IMR-90 (cell line): ENCODE measurements around the gene ISOC1. TPM values are rescaled to one million over a fixed set of nuclear protein-coding genes. Genes with fewer than 3 reads are reported as not detected.

ENCODE experiments used
- ATAC-seq: fragments of 200-7000 bp; cut with Tn5 transposase; 2 replicates; pipeline ENCODE4 v1.9.1; 2020; ENCODE audit warnings: low read depth, mild to moderate bottlenecking, moderate library complexity
- BruUV-seq: library from RNA; stranded (reverse); fragments of 400-500 nt; replicated peaks from 2 replicates; lab custom pipeline; 2021; lab: Mats Ljungman, UMichigan
- CTCF ChIA-PET: fragments of 300-600 bp; formaldehyde crosslinking; extraction: SDS; loops from one replicate; lab custom pipeline; 2021; ENCODE audit warnings: antibody characterized with exemption; lab: Yijun Ruan, JAX
- POLR2A ChIA-PET: fragments of 300-600 bp; sonication (Branson Sonifier 250); formaldehyde crosslinking; loops from one replicate; lab custom pipeline; 2022; ENCODE audit warnings: antibody characterized with exemption; ENCODE audit not compliant: unreplicated experiment; lab: Charles Lee
- DNase-seq: peaks from one replicate; pipeline ENCODE4 v3.0.0; 2013
- H2AFZ ChIP-seq: replicated peaks from 2 replicates; pipeline ENCODE3; 2013; ENCODE audit warnings: low read length, mild to moderate bottlenecking; ENCODE audit not compliant: poor library complexity
- H2AK5ac ChIP-seq: 2 replicates; pipeline ENCODE4 v1.6.1; 2013; ENCODE audit warnings: low read depth, low read length, inconsistent platforms
- H2AK9ac ChIP-seq: replicated peaks from 2 replicates; pipeline ENCODE3; 2013; ENCODE audit warnings: mild to moderate bottlenecking, low read depth, low read length, moderate library complexity; ENCODE audit not compliant: poor library complexity
- H2BK120ac ChIP-seq: 2 replicates; pipeline ENCODE4 v1.6.1; 2013; ENCODE audit warnings: low read depth, low read length, inconsistent platforms
- H2BK15ac ChIP-seq: 3 replicates; pipeline ENCODE4 v1.6.1; 2013; ENCODE audit warnings: low read depth, low read length, inconsistent platforms
- H2BK20ac ChIP-seq: 2 replicates; pipeline ENCODE4 v1.6.1; 2013; ENCODE audit warnings: low read depth, mild to moderate bottlenecking, inconsistent platforms, low read length, moderate library complexity
- H2BK5ac ChIP-seq: 2 replicates; pipeline ENCODE4 v1.6.1; 2013; ENCODE audit warnings: mild to moderate bottlenecking, low read depth, low read length, inconsistent platforms; ENCODE audit not compliant: poor library complexity, severe bottlenecking
- H3K14ac ChIP-seq: replicated peaks from 2 replicates; pipeline ENCODE4 v1.6.1; 2013; ENCODE audit warnings: low read depth, low read length, inconsistent platforms
- H3K18ac ChIP-seq: 2 replicates; pipeline ENCODE4 v1.6.1; 2013; ENCODE audit warnings: low read depth, low read length, control low read depth
- H3K23ac ChIP-seq: 2 replicates; pipeline ENCODE4 v1.6.1; 2013; ENCODE audit warnings: low read depth, low read length, inconsistent platforms
- H3K27ac ChIP-seq: 2 replicates; pipeline ENCODE4 v1.5.1; 2013; ENCODE audit warnings: mild to moderate bottlenecking, control low read depth, low read length; ENCODE audit not compliant: insufficient read depth
- H3K27me3 ChIP-seq: 2 replicates; pipeline ENCODE4 v1.6.1; 2013; ENCODE audit warnings: low read length; ENCODE audit not compliant: control insufficient read depth, insufficient read depth
- H3K36me3 ChIP-seq: 2 replicates; pipeline ENCODE4 v1.6.1; 2013; ENCODE audit warnings: low read length, mixed read lengths; ENCODE audit not compliant: control insufficient read depth, insufficient read depth
- H3K4ac ChIP-seq: 2 replicates; pipeline ENCODE4 v1.6.1; 2013; ENCODE audit warnings: low read depth, low read length, inconsistent platforms
- H3K4me1 ChIP-seq: 2 replicates; pipeline ENCODE4 v1.6.1; 2013; ENCODE audit warnings: low read length, mixed read lengths; ENCODE audit not compliant: control insufficient read depth, insufficient read depth
- H3K4me2 ChIP-seq: 2 replicates; pipeline ENCODE4 v1.6.1; 2013; ENCODE audit warnings: low read depth, mild to moderate bottlenecking, control low read depth, low read length, moderate library complexity
- H3K4me3 ChIP-seq: 2 replicates; pipeline ENCODE4 v1.5.1; 2013; ENCODE audit warnings: low read depth, mild to moderate bottlenecking, control low read depth, low read length, moderate library complexity; ENCODE audit not compliant: insufficient read depth
- H3K56ac ChIP-seq: 2 replicates; pipeline ENCODE4 v1.6.1; 2013; ENCODE audit warnings: low read length, inconsistent platforms; ENCODE audit not compliant: insufficient read depth; ENCODE audit errors: extremely low read depth
- H3K79me1 ChIP-seq, 2 experiments: 2 replicates each; pipeline ENCODE4 v1.6.1; 2013; ENCODE audit warnings: low read length in 2 of 2, inconsistent platforms in 1 of 2, low read depth in 1 of 2
- H3K9ac ChIP-seq: 2 replicates; pipeline ENCODE4 v1.6.1; 2013; ENCODE audit warnings: low read depth, low read length, control low read depth
- H3K9me1 ChIP-seq: 2 replicates; pipeline ENCODE4 v1.6.1; 2013; ENCODE audit warnings: low read length, inconsistent platforms; ENCODE audit not compliant: insufficient read depth
- H3K9me3 ChIP-seq: 2 replicates; pipeline ENCODE4 v1.6.1; 2013; ENCODE audit warnings: low read length; ENCODE audit not compliant: control insufficient read depth, insufficient read depth
- H4K20me1 ChIP-seq: 2 replicates; pipeline ENCODE4 v1.6.1; 2013; ENCODE audit warnings: low read length, inconsistent platforms; ENCODE audit not compliant: insufficient read depth
- H4K5ac ChIP-seq: 2 replicates; pipeline ENCODE4 v1.6.1; 2013; ENCODE audit warnings: mild to moderate bottlenecking, low read depth, low read length, control low read depth
- H4K8ac ChIP-seq, 2 experiments: 2 replicates each; pipeline ENCODE4 v1.6.1; 2013; ENCODE audit warnings: low read depth in 2 of 2, low read length in 2 of 2, control low read depth in 1 of 2, inconsistent platforms in 1 of 2
- H4K91ac ChIP-seq: 2 replicates; pipeline ENCODE4 v1.6.1; 2013; ENCODE audit warnings: low read depth, low read length, inconsistent platforms; ENCODE audit not compliant: insufficient read depth
- BHLHE40 ChIP-seq: fragments of 150-350 bp; IDR thresholded peaks from 2 replicates; pipeline ENCODE4 v1.6.1; 2016; ENCODE audit warnings: mild to moderate bottlenecking, low read depth, low read length
- ELK1 ChIP-seq: fragments of 150-350 bp; IDR thresholded peaks from 2 replicates; pipeline ENCODE4 v1.6.1; 2016; ENCODE audit warnings: low read depth, mild to moderate bottlenecking, low read length, moderate library complexity, borderline replicate concordance
- MXI1 ChIP-seq: IDR thresholded peaks from 2 replicates; pipeline ENCODE4 v1.6.1; 2012; ENCODE audit warnings: low read depth, mild to moderate bottlenecking, low read length, moderate library complexity, borderline replicate concordance
- NFE2L2 ChIP-seq: fragments of 150-350 bp; IDR thresholded peaks from 2 replicates; pipeline ENCODE4 v1.6.1; 2016; ENCODE audit warnings: low read depth, mild to moderate bottlenecking, low read length
- dilution Hi-C: fragments of 300-500 bp; cut with HindIII; formaldehyde crosslinking; loops from one replicate; pipeline ENCODE4 v1.14.3; 2018; ENCODE audit warnings: low sequenced_read_pairs; ENCODE audit not compliant: unreplicated experiment
- in situ Hi-C: fragments of 300-500 bp; cut with MboI; formaldehyde crosslinking; loops from 3 replicates; pipeline ENCODE4 v1.14.3; 2019; ENCODE audit warnings: low sequenced_read_pairs, inconsistent platforms, mixed read lengths
- intact Hi-C: fragments of 100-400 bp; cut with micrococcal nuclease; formaldehyde crosslinking; loops from 2 replicates; pipeline ENCODE4 v1.10.0; 2022
- microRNA-seq, 2 experiments: library from miRNA; stranded (forward) in 1 of 2; unstranded in 1 of 2; fragments of 10-50 nt in 1 of 2; fragments of <30 nt in 1 of 2; gene quantifications in 1 of 2; microRNA quantifications in 1 of 2; one replicate each; pipeline versions ENCODE3 to v1.1.0; 2013 to 2020; ENCODE audit not compliant: insufficient read depth in 1 of 2, insufficient read length in 1 of 2, unreplicated experiment in 1 of 2
- polyA plus RNA-seq, 3 experiments: library from polyadenylated mRNA; depleted of rRNA; stranded (reverse); fragments of >200 nt; gene quantifications; 2 replicates each; pipeline ENCODE4 v1.2.3, GENCODE V29; 2012; ENCODE audit warnings: low replicate concordance in 1 of 3
- small RNA-seq, 5 experiments: library from RNA; depleted of rRNA; stranded (forward); fragments of <200 nt; gene quantifications; one replicate each; pipeline ENCODE3, GENCODE V24; 2012
- total RNA-seq: library from RNA; depleted of rRNA; stranded (reverse); fragments of >200 nt; gene quantifications from 2 replicates; pipeline ENCODE4 v1.2.3, GENCODE V29; 2012; rRNA removed

ISOC1 gene
- total and polyA plus RNA-seq, 2 of the 4 experiments (the other 2 are of a cell fraction) = 10.8 to 11.6 TPM

- ATAC-seq = no peak
- H2BK20ac ChIP-seq = no peak overlapping the region
- H4K91ac ChIP-seq = no peak overlapping the region
- in situ Hi-C loops = no loop called here
- no TSS peak for BruUV-seq
- TF ChIP-seq ELK1 = no peak
- TF ChIP-seq NFE2L2 = no peak
- no peak for TF ChIP-seq MXI1
- TF ChIP-seq BHLHE40 = no peak
- no peak overlapping the region for H2AK5ac ChIP-seq
- H4K20me1 ChIP-seq = no peaks in the 10 kb centered on the region
- H4K5ac ChIP-seq = no peak overlapping the region
- H3K27me3 ChIP-seq = no peaks in the 10 kb centered on the region
- H3K27ac ChIP-seq = no peak overlapping the region
- H3K4me3 ChIP-seq = no peak overlapping the region
- H3K4me2 ChIP-seq = no peak overlapping the region
- H2BK120ac ChIP-seq = no peak overlapping the region
- intact Hi-C loops = no loop called here
- no peaks in the 10 kb centered on the region for H3K9me1 ChIP-seq
- H3K9ac ChIP-seq = no peak overlapping the region
- no peak overlapping the region for H3K23ac ChIP-seq
- H2AFZ ChIP-seq = no peak overlapping the region
- no peak for DNase-seq
- no peak overlapping the region for H3K56ac ChIP-seq
- no peak overlapping the region for H2BK15ac ChIP-seq
- H3K9me3 ChIP-seq = peaks cover 4% of the 10 kb centered on the region; the same call in 1 of the 2 replicates
- H3K36me3 ChIP-seq = no peaks in the 10 kb centered on the region
- no peak overlapping the region for H3K4ac ChIP-seq
- no peak overlapping the region for H2AK9ac ChIP-seq
- H4K8ac ChIP-seq = no peak overlapping the region
- ChIA-PET POLR2A (no interaction called here), CTCF (no interaction called here)
- H2BK5ac ChIP-seq = no peak overlapping the region
- H3K18ac ChIP-seq = no peak overlapping the region
- dilution Hi-C loops = no loop called here
- no peak overlapping the region for H3K14ac ChIP-seq
- H3K79me1 ChIP-seq = no peaks in the 10 kb centered on the region
- no peaks in the 10 kb centered on the region for H3K4me1 ChIP-seq
Observed at GRCh38 chr5:129161830-129162229, 67.3 kb downstream of the ISOC1 start.

Small RNAs within 50 kb of the gene (microRNA-seq; reads per million reads assigned to microRNA genes)
- 0 reads per million in 2 experiments for gene MIR4633

Small RNAs within 50 kb of the gene (small RNA-seq; reads per million reads assigned to genes)
- 0 reads per million in 5 experiments for gene MIR4633

Other genes with a start within 250 kb of the ISOC1 start
- gene SLC27A6, start 129.3 kb upstream of the ISOC1 start, total RNA-seq = under 0.01 and 0.28 TPM in 2 replicates
- gene SLC27A6, start 129.3 kb upstream of the ISOC1 start, polyA plus RNA-seq (2012; rRNA removed) = 0.02 TPM in 1 of 2 replicates, not detected in the other